Nephron (organoid): Measurements from ENCODE around the gene SLCO4C1.

Source experiments
- H3K27ac Mint-ChIP-seq, 3 experiments: 2 replicates each; pipeline ENCODE4 v1.8.0; 2020; ENCODE audit warnings: mixed read lengths in 3 of 3, mild to moderate bottlenecking in 2 of 3, moderate library complexity in 1 of 3
- H3K27me3 Mint-ChIP-seq: 2 replicates; pipeline ENCODE4 v1.8.0; 2021; ENCODE audit warnings: low read depth, mild to moderate bottlenecking, moderate library complexity, mixed read lengths
- H3K36me3 Mint-ChIP-seq: 2 replicates; pipeline ENCODE4 v1.8.0; 2020; ENCODE audit warnings: low read depth, mixed read lengths
- H3K4me1 Mint-ChIP-seq: 2 replicates; pipeline ENCODE4 v1.8.0; 2020; ENCODE audit warnings: mixed read lengths
- H3K4me3 Mint-ChIP-seq, 3 experiments: 2 replicates each; pipeline ENCODE4 v1.8.0; 2020; ENCODE audit warnings: mild to moderate bottlenecking in 3 of 3, mixed read lengths in 3 of 3, moderate library complexity in 2 of 3
- H3K9me3 Mint-ChIP-seq: 2 replicates; pipeline ENCODE4 v1.8.0; 2020; ENCODE audit warnings: mixed read lengths
- CTCF ChIP-seq, 3 experiments: fragments of 200-600 bp; sonication (generic); IDR thresholded peaks; one replicate each; pipeline ENCODE4 v1.5.0; 2021; ENCODE audit warnings: antibody characterized with exemption in 3 of 3; ENCODE audit not compliant: unreplicated experiment in 3 of 3

SLCO4C1 gene

GRCh38 chr5:102216678-102217077, 79.4 kb downstream of the SLCO4C1 start:
- Mint-ChIP-seq H3K4me1 (no peaks in the 10 kb centered on the region), H3K27me3 (peaks cover 3% of the 10 kb centered on the region), H3K9me3 (peaks cover 12% of the 10 kb centered on the region), H3K36me3 (no peaks in the 10 kb centered on the region), H3K27ac (no peak overlapping the region), H3K4me3 (no peak overlapping the region)
- no peak for TF ChIP-seq CTCF (IDR thresholded peaks at IDR 0.05; ENCODE audit: unreplicated experiment in 3 of 3)

GRCh38 chr5:102211165-102211564, 84.9 kb downstream of the SLCO4C1 start:
- no peak overlapping the region for H3K27ac Mint-ChIP-seq
- no peak overlapping the region for H3K4me3 Mint-ChIP-seq
- H3K36me3 Mint-ChIP-seq, result no peaks in the 10 kb centered on the region
- peaks cover 2% of the 10 kb centered on the region for H3K9me3 Mint-ChIP-seq
- TF ChIP-seq CTCF (IDR thresholded peaks at IDR 0.05; ENCODE audit: unreplicated experiment in 3 of 3), result no peak
- H3K27me3 Mint-ChIP-seq, result peaks cover 3% of the 10 kb centered on the region
- H3K4me1 Mint-ChIP-seq, result no peaks in the 10 kb centered on the region

- no peak for TF ChIP-seq CTCF (IDR thresholded peaks at IDR 0.05; ENCODE audit: unreplicated experiment in 3 of 3)
- Mint-ChIP-seq H3K27ac (no peak overlapping the region), H3K36me3 (no peaks in the 10 kb centered on the region), H3K9me3 (peaks cover 3% of the 10 kb centered on the region), H3K27me3 (peaks cover 7% of the 10 kb centered on the region), H3K4me3 (no peak overlapping the region), H3K4me1 (no peaks in the 10 kb centered on the region)
Measured at GRCh38 chr5:102200861-102201260, 95.2 kb downstream of the SLCO4C1 start.

- peaks cover 6% of the 10 kb centered on the region for H3K9me3 Mint-ChIP-seq
Measured at GRCh38 chr5:102196481-102196880, 99.6 kb downstream of the SLCO4C1 start.

More at GRCh38 chr5:102196481-102196880, 99.6 kb downstream of the SLCO4C1 start:
- no peak for TF ChIP-seq CTCF (IDR thresholded peaks at IDR 0.05; ENCODE audit: unreplicated experiment in 3 of 3)
- H3K4me1 Mint-ChIP-seq, result no peaks in the 10 kb centered on the region
- no peaks in the 10 kb centered on the region for H3K36me3 Mint-ChIP-seq
- no peak overlapping the region for H3K4me3 Mint-ChIP-seq
- no peaks in the 10 kb centered on the region for H3K27me3 Mint-ChIP-seq
- no peak overlapping the region for H3K27ac Mint-ChIP-seq
